LHCN-M2 (cell line): ENCODE data around the gene GFI1B. TPM values are rescaled to one million over a fixed set of nuclear protein-coding genes. Genes with fewer than 3 reads are reported as not detected.

Experiments used
- DNase-seq: peaks from one replicate; pipeline ENCODE4 v3.0.0-alpha.2; 2012; ENCODE audit warnings: low read depth
- polyA plus RNA-seq: library from polyadenylated mRNA; unstranded; fragments of >200 nt; gene quantifications from one replicate; pipeline ENCODE4 v1.2.1, GENCODE V29; 2012; ENCODE audit warnings: missing spikeins
- total RNA-seq: library from RNA; depleted of rRNA; stranded (reverse); fragments of >200 nt; gene quantifications from 2 replicates; pipeline ENCODE4 v1.2.3, GENCODE V29; 2014; rRNA removed

The GFI1B gene
- total RNA-seq = 0.06 TPM in 1 of 2 replicates, not detected in the other
- 0.11 TPM for polyA plus RNA-seq

DNA sequence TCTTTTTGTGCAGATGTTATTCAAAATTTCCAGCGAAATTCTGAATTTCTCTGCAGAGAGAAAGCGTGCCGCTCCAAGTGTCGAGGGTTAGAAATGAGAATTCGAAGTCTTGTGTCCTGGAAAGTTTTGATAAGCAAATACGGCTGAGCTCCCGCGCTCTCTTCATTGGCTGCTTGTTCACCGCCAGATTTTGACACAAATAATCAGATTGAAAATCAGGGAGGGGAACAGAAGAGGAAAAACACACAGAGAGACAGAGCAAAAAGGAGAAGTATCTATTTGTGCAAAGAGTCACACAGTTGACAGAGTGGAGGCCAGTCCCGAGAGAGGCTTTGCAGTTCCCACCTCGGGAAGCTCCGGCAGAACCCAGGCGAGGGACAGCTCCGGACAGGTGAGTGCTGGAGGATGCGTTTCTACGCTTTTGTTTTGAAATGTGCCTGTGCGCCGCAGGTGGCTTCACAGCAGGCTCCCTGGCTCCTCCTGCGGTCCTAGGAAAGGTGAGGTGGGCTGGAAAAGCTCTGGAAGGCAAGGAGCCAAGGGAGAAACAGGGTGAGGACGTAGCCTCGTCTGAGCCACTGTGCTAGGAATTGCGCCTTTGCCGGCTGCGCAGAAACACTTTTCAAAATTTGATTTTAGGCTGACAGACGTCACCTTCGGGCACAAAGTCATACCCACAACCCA is at the start of gene GFI1B:
Gene GFI1B (plus strand): TSS at position 244 of the 681 bp plus-strand sequence. CDS start 7,985 bp downstream, outside the sequence.
- no peak for DNase-seq

DNA sequence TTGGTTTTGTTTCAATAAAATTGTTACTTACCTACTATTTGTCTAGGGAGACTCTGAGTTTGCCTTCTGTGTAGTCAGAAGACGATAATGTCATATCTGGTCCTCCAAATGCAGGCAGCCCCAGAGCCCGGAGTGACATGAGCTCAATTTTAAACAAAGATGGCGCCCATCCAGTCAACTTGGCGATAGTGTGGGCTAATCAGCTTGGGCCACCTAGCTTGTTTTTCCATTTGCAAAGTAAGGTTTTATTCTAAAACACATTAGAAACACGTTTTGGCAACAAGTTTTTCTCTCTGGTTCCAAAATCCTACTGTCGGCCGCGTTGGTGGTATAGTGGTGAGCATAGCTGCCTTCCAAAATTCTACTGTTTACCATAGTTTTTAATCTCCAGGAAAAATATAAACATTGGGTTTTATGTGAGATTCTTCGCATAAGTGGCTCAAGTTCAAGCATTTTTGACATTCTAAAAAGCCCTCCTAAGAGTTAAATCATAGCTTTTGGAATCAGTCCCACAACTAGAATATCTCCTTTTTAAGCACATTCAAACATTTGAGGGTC is 47.2 kb upstream of the GFI1B start:
- no peak for DNase-seq

DNA sequence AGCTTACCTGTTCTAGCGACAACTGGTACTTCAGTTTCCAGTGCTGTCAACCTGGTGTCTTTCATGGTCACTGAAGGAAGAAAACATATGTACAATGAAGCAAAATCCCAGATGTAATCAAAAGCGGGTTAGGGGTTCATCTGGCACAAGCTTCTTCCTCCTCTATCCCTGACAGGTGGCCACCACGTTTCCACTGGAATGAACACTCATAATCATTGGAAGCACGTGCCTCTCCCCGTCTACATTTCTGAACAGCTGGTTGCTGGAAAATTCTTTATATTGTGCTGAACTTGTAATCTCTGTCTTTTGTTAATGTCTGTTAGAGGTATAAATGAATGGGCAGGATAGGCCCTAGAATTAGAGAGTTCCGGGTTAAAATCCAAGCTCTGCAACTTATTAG is 43.5 kb upstream of the GFI1B start:
- DNase-seq = peak; percentile 31

DNA sequence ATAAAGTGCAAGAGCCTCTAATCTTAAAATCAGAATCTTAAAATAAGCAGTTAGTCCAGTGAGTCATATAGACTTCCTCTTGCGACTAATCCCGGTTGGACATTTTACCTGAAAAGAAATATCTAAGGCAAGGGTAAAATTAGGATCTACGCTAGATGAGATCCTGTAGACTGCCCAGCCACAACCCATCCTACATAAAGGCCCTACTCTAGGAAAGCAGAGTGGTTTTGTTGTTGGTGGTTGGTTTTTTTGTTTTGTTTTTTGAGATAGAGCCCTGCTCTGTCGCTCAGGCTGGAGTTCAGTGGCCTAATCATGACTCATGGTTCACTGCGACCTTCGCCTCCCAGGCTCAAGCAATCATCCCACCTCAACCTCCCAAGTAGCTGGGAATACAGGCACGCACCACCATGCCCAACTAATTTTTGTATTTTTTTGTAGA is 41.0 kb upstream of the GFI1B start:
- DNase-seq = no peak

DNA sequence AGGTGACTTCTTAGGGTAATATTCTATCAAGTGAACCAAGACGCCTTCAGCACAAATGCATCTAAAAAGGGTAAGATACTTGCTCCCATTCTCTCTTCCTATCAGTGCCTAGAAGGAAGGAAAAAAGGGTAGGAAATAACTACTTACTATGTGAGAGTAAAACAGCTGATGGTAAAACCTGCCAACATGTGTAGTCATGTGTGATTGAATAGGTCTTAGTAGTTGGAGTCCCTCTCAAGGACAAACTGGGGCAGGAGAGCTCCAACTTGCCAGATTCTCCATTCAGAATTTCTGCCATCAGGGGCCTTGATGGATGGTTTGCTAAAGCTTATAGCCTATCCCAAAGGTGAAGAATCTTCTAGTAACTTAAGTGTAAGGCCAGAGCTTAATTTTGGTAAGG is 39.3 kb upstream of the GFI1B start:
- DNase-seq = no peak

DNA sequence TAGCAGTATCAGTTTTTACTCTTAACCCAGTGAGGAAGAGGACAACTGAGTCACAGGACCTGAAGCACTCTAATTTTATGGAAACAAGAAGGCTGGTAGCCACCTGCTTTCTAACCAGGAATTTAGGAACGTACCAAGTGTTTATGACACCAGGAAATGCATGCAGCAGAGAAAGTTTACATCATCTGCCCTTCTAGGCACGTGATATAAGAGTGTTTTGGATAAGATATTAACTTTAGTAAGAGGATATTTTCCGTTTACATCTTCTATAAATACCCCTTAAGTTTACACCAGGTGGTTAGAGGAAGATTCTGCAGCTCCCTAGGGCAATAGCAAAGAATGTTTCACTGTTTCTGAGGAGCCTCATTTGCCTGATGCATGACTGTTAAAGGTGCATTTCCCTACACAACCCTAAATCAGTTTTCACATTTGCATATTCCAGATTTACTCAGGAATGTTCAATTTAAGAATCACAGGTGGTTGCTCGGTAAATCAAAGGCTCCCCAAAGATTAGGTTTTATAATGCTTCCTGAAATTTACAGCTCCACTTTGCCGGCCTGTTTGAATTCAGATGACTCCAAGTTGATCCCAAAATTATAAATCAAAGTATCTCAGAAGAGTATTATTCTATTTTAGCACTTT is 35.8 kb upstream of the GFI1B start:
- no peak for DNase-seq

DNA sequence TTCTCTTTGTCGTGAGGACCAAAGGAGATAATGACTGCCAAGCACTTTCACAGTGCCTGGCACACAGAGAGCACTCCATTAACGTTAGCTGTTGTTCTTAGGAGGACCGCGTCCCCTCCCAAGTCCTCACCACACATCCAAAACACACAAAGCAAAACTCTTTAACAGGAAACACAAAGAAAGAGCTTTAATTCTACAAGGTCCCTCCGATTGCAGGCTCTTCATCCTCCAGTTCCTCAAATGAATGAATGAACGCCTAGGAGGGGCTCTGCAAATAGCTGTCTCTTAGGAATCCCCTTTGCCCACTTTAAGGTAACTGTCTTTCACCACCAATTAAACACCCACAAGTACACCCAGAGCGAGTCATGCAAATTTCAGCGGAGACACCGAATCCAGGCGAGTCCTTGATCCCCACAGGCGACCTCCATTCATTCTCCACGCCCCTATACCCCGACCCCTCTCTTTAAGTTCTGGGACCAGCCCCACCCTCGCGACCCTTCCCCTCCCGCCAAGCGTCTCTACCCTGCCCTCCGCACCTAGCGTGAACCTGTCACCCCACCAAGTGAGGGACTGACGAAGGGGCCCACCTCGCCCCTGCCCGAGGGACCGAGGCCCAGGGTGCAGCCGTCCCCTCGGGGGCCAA is 34.7 kb upstream of the GFI1B start:
- DNase-seq = no peak

DNA sequence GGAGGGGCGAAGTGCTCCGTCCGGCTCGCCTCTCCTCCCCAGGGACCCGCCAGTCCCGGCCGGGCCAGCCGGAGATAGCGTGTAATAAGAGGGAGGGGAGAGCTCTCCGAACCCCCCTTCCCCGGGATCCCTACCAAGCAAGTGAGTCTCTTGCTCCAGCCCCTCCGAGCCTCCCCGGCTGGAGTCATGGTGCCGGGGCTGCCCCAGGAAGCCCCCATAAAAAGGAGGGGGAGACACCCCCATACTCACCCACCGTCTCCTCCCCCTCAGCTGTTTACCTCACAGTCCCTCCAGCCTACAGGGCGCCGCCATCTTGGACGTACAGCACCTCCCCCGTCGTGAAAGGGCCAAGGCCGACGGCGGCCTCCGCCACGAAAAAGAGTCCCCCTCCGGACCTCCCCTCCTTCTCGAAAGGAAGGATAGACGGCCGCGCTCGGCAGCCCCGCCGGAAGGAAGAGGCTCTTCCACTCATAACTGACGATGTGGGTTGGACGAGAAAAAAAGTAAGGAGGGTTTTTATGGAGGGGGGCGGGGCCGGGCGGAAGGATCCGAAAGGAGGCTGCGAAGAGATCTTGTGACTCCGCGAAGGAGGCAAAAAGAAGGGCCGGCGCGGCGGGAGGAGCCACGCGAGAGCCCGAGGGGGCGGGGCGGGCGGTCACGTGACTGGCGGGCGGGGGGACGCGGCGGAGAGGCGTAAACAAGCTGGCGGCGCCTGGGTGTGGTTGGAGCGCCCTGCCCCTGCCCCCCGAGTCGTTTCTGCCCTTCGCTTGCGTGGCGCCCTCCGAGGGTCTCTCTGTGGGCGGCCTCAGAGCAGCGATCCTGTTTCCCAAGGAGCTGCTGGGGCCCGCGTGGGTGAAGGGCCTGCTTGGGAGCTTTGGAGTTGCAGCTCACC is 34.0 kb upstream of the GFI1B start, which contains the start of gene TSC1:
Gene TSC1 (minus strand): TSS at position 323 of the 892 bp plus-strand sequence. CDS start 15,744 bp downstream, outside the sequence.
- peak; percentile 95 for DNase-seq

DNA sequence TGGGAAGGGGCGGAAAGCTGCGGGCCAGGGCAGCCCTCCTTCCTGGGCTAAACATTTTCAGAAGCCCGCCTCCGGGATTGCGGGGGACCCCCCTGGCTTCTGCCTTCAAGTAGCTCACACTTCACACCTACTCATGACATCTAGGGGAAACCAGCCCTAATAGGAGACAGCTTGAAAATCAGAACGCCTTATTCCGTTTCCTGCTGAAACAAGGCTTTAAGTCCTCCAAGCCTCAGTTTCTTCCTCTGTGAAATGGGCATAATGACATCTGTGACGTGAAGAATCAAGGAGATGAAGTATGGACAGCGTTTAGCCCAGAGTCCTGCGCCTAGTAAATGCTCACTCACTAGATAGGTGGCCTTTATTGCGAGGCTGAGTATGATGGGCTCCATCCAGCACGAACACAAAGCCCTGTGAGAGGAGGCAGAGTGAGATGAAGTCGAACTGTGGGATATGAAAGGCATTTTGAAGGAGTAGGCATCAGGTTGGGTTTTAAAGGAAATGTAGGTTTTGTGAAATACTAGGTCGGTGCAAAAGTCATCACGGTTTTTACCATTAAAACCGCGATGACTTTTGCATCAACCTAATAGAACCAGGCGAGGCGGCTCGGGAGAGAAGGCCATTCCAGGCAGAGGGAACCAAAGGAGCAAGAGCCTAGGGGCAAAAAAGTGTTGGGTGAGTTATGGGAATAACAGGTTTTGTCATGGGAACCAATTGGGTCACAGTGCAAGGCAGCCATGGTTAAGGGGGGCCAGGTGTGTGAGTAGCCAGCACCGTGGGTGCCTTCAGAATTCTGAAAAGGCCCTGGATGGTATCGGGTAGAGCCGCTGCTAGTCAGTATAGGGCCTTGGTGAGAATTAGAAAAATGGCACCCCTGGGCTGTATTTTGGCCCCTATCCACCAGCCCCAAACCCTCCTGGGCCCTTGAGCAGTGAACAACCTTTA is 33.0 kb upstream of the GFI1B start:
- DNase-seq = no peak

DNA sequence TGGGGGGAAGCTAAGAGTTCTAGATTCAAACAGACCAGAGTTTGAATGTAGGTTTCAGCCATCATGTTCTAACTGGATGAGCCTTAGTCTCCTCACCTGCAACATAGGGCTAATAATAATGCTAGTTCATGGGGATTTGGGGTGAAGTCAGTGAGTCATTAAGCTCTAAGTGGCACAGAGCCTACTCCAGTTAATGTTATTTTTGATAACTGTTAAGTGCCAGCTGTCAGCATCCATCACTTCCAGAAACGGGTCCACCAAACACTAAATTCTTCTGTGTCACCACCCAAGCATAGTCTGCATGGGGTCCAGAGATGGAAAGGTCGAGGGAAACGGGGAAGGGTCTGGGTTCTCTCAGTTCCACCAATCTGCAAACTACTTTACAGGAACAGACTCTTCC is 32.3 kb upstream of the GFI1B start:
- DNase-seq = peak; percentile 81

DNA sequence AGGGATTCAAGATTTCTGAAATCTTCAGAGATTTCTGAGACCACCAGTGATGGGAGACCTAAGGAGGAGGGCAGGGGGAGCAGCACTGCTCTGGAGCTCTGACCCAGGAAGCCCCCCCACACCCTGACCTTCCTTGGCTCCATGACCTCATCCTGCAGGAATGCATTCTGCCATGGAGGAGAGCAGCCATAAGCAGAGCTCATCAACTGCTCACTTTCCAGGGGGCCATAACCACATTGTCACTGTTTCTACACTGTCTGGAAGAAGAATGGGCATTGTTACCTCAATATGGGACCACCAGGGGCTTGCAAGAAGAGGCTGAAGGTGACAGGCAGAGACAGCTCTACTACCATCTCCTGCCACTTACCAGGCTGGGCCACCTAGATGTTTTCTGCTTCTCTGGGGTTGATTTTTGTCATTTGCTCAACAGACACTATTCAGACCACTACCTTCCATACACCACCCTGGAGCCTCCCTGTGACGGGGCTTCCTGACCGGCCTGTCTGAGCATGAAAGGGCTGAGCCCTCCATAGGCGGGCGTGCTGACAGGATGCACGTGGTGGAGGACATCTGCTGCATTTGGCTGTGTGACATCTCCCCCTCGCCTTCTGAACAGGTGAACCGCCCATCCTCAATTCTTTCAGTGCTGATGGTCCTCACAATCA is 31.7 kb upstream of the GFI1B start:
- peak; percentile 64 for DNase-seq

DNA sequence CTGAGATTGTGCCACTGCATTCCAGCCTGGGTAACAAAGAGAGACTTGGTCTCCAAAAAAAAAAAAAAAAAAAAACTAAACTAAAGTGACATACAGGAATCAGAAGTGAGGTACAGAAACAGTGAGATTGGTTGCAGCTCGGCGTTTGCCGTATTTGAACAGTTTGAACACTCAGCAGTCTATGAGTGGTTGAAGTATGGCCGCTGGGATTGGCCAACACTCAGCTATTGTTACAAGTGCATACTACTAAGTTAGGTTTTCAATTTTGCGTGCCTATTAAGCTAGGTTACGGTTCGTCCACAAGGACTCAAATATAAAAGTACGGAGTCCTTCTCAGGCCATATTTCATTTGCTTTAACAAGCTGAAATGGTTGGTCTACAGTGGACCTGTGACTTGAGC is 30.7 kb upstream of the GFI1B start:
- no peak for DNase-seq

DNA sequence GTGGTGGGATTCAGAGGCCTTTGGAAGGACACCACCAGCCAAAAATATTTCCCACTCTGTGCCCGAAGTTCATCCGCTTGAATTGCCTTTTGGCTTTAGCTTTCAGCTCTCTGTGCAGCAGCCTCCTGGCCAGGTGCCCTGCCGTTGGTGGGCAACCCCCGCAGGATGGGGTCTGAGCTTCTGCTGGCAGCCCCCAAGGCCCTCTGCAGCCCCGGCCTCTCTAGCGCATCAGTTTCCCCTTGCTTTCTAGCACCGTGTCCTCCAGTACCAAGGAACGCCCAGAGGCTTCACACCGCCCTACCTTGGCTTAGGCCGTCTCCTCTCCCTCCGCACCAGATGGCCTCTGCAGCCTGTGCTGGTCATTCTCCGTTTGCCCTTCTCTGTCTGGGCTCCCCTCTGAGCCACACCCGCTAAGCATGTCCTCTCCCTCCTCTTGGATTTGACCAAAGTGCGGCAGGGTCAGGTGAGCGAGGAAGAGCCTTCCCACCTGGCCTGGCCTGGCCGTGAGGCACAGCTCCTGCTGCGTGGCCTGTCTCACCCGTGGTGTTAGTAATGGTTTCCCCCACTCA is 29.9 kb upstream of the GFI1B start:
- no peak for DNase-seq

DNA sequence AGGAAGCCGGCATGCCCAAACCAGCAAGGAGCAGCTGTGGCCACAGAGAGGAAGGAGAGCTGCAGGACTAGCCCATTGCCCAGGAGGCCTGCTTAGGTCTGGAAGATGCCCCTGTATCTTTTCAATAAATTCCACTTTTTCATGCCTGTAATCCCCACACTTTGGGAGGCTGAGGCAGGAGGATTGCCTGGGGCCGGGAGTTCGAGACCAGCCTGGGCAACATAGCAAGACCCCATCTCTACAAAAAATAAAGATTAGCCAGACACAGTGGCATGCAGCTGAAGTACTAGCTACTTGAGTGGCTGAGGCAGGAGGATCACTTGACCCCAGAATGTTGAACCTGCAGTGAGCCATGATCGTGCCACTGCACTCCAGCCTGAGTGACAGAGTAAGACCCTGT is 28.8 kb upstream of the GFI1B start:
- DNase-seq = no peak

DNA sequence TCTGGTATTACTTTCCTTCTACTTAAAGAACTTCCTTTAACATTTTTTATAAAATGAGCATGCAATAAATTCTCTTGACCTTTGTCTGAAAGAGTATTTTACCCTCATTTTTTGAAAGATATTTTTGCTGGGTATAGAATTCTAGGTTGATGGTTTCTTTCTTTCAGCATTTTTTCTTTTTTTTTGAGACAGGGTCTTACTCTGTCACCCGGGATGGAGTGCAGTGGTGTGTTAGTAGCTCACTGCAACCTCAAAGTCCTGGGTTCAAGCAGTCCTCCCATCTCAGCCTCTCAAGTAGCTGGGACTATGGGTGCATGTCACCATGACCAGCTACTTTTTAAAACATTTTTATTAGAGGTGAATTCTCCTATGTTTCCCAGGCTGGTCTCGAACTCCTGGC is 23.4 kb upstream of the GFI1B start:
- no peak for DNase-seq

DNA sequence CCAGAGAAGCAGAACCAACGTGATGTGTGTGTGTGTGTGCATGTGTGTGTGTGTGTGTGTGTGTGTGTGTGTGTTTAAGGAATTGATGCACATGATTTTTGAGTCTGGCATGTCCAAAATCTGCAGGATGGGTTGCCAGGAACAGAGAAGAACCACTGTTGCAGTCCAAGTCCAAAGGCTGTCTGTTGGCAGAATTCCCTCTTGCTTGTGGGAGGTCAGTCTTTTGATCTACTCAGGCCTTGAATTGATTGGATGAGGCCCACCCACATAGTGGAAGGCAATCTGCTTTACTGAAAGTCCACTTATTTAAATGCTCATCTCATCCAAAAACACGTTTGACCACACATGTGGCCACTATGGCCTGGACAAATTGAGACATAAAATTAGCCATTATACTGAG is 22.7 kb upstream of the GFI1B start:
- no peak for DNase-seq

DNA sequence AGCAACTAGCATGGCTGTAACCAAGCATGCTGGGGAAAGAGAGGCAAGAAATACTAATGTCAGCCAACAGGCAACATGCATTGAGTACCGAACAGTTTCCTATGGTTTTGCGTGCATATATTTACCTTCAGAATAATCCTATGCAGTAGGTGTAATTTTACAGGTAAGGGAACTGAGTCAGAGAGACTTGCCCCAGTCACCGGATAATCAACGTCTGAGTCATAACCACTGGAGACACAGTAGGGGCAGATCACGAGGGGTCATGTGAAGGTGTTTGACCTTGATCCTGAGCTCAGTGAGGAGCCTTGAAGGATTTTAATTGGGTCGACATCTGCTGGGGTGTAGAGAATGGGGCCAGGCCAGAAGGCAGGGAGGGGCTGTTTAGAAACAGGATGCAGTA is 20.7 kb upstream of the GFI1B start:
- no peak for DNase-seq

DNA sequence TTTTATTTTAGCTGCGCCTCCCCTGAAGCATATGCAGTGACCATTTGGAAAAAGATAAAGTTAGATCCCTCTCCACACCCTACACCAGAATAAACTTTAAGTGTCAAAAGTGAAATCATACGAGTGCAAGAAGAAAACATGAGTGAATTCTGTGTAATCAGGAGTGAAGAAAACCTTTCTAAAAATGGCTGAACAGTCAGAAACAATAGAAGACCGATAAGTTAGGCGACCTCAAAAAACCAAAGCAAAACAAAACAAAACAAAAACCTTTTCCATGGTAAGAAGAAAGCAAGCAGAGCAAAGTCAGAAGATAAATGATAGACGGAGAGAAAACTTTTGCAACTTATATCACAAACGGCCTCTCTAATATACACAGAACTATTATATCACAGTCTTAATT is 17.5 kb upstream of the GFI1B start:
- no peak for DNase-seq

DNA sequence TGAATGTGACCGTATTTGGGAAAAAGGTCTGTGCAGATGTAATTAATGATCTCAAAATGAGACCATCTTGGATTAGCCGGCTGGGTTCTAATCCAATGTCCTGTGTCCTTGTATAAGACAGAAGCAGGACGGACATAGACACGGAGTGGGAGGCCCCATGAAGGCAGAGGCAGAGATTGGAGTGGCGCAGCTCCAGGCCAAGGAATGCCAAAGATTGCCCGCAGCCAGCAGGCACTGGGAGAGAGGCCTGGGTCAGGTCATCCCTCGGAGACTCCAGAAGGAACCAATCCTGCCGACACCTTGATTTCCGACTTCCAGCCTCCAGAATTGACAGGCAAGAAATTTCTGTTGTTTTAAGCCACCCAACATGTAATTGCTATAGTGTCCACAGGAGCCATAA is 13.0 kb upstream of the GFI1B start:
- DNase-seq = no peak
